HS-5 (cell line): ENCODE measurements around the gene ABHD14A.
"Not testable (repeated sequence)": the region's sequence is repeated elsewhere in the genome, so short reads cannot be mapped to it uniquely, and the experiment has no call there.

Source experiments
- DNase-seq: peaks from one replicate; pipeline ENCODE4 v3.0.0-alpha.2; 2012; ENCODE audit warnings: low read depth

The ABHD14A gene

GRCh38 chr3:51974277-51974962 lies 444 bp upstream of the ABHD14A start:
- DNase-seq: no peak

- DNase-seq: no peak
Observed at GRCh38 chr3:51975852-51976549, 1.1 kb downstream of the ABHD14A start.

- DNase-seq: no peak
Observed at GRCh38 chr3:51977446-51978142, 2.7 kb downstream of the ABHD14A start.

- no peak for DNase-seq
Observed at GRCh38 chr3:51978143-51978502, 3.3 kb downstream of the ABHD14A start.

GRCh38 chr3:51980253-51980652 lies 5.4 kb downstream of the ABHD14A start:
- DNase-seq: no peak

GRCh38 chr3:51982352-51982837 lies 7.5 kb downstream of the ABHD14A start:
- DNase-seq: no peak

- DNase-seq: peak; percentile 67
Observed at GRCh38 chr3:51982838-51983577, 8.1 kb downstream of the ABHD14A start, which contains the start of gene ACY1. ACY1 (plus strand) TSS chr3:51983535; CDS start chr3:51984065, 530 bp downstream.

- DNase-seq: no peak
Observed at GRCh38 chr3:51983578-51984268, 8.9 kb downstream of the ABHD14A start.

- no peak for DNase-seq
Observed at GRCh38 chr3:51984269-51984647, 9.4 kb downstream of the ABHD14A start.

GRCh38 chr3:51985063-51985462 lies 10.2 kb downstream of the ABHD14A start:
- DNase-seq: no peak

- no peak for DNase-seq
Observed at GRCh38 chr3:51986010-51986947, 11.4 kb downstream of the ABHD14A start.

- no peak for DNase-seq
Observed at GRCh38 chr3:51987568-51987967, 12.7 kb downstream of the ABHD14A start.

- no peak for DNase-seq
Observed at GRCh38 chr3:51988286-51989146, 13.7 kb downstream of the ABHD14A start.

GRCh38 chr3:51990501-51990971 lies 15.7 kb downstream of the ABHD14A start:
- not testable (repeated sequence) for DNase-seq

- no peak for DNase-seq
Observed at GRCh38 chr3:51992017-51992682, 17.3 kb downstream of the ABHD14A start.

- DNase-seq: not testable (repeated sequence)
Observed at GRCh38 chr3:51993657-51994056, 18.8 kb downstream of the ABHD14A start.

GRCh38 chr3:51994530-51994929 lies 19.7 kb downstream of the ABHD14A start:
- DNase-seq: no peak

GRCh38 chr3:51995346-51996163 lies 20.7 kb downstream of the ABHD14A start, which contains the start of gene RPL29:
RPL29 (minus strand) TSS chr3:51995895; CDS start chr3:51995461, 434 bp downstream.
- peak; percentile 82 for DNase-seq
